ENCODE data around the gene SYPL1.
A peak's percentile ranks its signal among the peaks of the same experiment; 100 is the strongest.

SYPL1 gene

GRCh38 chr7:106059556-106059955 lies 52.6 kb downstream of the SYPL1 start:
- no peak for TF ChIP-seq CTCF (IDR thresholded peaks at IDR 0.05; ENCODE audit: low read depth, low read length, missing control alignments)
- no peak overlapping the region for H3K4me3 ChIP-seq (ENCODE audit: low read depth, low read length)
- no peak for DNase-seq (ENCODE audit: low read depth)

GRCh38 chr7:106058928-106059324 lies 53.2 kb downstream of the SYPL1 start:
- H3K4me3 ChIP-seq (ENCODE audit: low read depth, low read length), result no peak overlapping the region
- no peak for DNase-seq (ENCODE audit: low read depth)
- no peak for TF ChIP-seq CTCF (IDR thresholded peaks at IDR 0.05; ENCODE audit: low read depth, low read length, missing control alignments)

- no peak for TF ChIP-seq CTCF (IDR thresholded peaks at IDR 0.05; ENCODE audit: low read depth, low read length, missing control alignments)
- DNase-seq (ENCODE audit: low read depth), result peak; percentile 87
- H3K4me3 ChIP-seq (ENCODE audit: low read depth, low read length), result no peak overlapping the region; the same call in 1 of the 2 replicates
Measured at GRCh38 chr7:106057962-106058927, 53.9 kb downstream of the SYPL1 start.

- DNase-seq (ENCODE audit: low read depth), result no peak
- no peak for TF ChIP-seq CTCF (IDR thresholded peaks at IDR 0.05; ENCODE audit: low read depth, low read length, missing control alignments)
- H3K4me3 ChIP-seq (ENCODE audit: low read depth, low read length), result peak overlapping the region; percentile 13
Measured at GRCh38 chr7:106057204-106057961, 54.7 kb downstream of the SYPL1 start.

GRCh38 chr7:106056513-106057203 lies 55.5 kb downstream of the SYPL1 start:
- no peak overlapping the region; the same call in 1 of the 2 replicates for H3K4me3 ChIP-seq (ENCODE audit: low read depth, low read length)
- DNase-seq (ENCODE audit: low read depth), result no peak
- peak; percentile 96 for TF ChIP-seq CTCF (IDR thresholded peaks at IDR 0.05; ENCODE audit: low read depth, low read length, missing control alignments)

- DNase-seq (ENCODE audit: low read depth), result no peak
- TF ChIP-seq CTCF (IDR thresholded peaks at IDR 0.05; ENCODE audit: low read depth, low read length, missing control alignments), result no peak
- H3K4me3 ChIP-seq (ENCODE audit: low read depth, low read length), result no peak overlapping the region
Measured at GRCh38 chr7:106054971-106055532, 57.1 kb downstream of the SYPL1 start.

All from GM12864 (cell line).